Tibial artery (tissue), 4 donors: ENCODE results near the gene TNFSF8.

Source experiments
- DNase-seq, 2 donors: peaks; one replicate each; pipeline ENCODE4 v3.0.0-alpha.2; 2019
- H3K27ac ChIP-seq, 2 donors: fragments of 200-600 bp; sonication (generic) in 1 of 2; 1 replicate in 1 of 2; 2 replicates in 1 of 2; pipeline ENCODE4 v1.5.1; 2018 to 2019; ENCODE audit warnings: mild to moderate bottlenecking in 1 of 2
- H3K27me3 ChIP-seq, 2 donors: fragments of 200-600 bp; sonication (generic) in 1 of 2; one replicate each; pipeline versions ENCODE4 v1.5.1 to v1.6.0; 2016 to 2019
- H3K36me3 ChIP-seq, 3 donors: fragments of 200-600 bp; sonication (generic) in 2 of 3; one replicate each; pipeline ENCODE4 v1.5.1; 2016 to 2019; ENCODE audit warnings: mild to moderate bottlenecking in 2 of 3
- H3K4me1 ChIP-seq, 4 donors: fragments of 200-600 bp; sonication (generic) in 2 of 4; 1 replicate in 3 of 4; 2 replicates in 1 of 4; pipeline ENCODE4 v1.5.1; 2016 to 2019
- H3K4me3 ChIP-seq, 2 donors: fragments of 200-600 bp; sonication (generic) in 1 of 2; 1 replicate in 1 of 2; 2 replicates in 1 of 2; pipeline ENCODE4 v1.5.1; 2018 to 2019; ENCODE audit warnings: mild to moderate bottlenecking in 2 of 2
- H3K9me3 ChIP-seq, 3 donors: fragments of 200-600 bp; sonication (generic) in 1 of 3; one replicate each; pipeline ENCODE4 v1.5.1; 2016 to 2019
- CTCF ChIP-seq, 2 experiments: fragments of 200-600 bp in 1 of 2; fragments of 450-650 bp in 1 of 2; IDR thresholded peaks; one replicate each; pipeline ENCODE4 v1.5.1; 2017 to 2019; ENCODE audit warnings: antibody characterized with exemption in 2 of 2, mild to moderate bottlenecking in 1 of 2, moderate library complexity in 1 of 2
- intact Hi-C: fragments of 100-400 bp; cut with DNase I; formaldehyde crosslinking; loops from one replicate; pipeline ENCODE4 v1.15.0; 2023; ENCODE audit warnings: low total_unique reads

Gene TNFSF8

DNA sequence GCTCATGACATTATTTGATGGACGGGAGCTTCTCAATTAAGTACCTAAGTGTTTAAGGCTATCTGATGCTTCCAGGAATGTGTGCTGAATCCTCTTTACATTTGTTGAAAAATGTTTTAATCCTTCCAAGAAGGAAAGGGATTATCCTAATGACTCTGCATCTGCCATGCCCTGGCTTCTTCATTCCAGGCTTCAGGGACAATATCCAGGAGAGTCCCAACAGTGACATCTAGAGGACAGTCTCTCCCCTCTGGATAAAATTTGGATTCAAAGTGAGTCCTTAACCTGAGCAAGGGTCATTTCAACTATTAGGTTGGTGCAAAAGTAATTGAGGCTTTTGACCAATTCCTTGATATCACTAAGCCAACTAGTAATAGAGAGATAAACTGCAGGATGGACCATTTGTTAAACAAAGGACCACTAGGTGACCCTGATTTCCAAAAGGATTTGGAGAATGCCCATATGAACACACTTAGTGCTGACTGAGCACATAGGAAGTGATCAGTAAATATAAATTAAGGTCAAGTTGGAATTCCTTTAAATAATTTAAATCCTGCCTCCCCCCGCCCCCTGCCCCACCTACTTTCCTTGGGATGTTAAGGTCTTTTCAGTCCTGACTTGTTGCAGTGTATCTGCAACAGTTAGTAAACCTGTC is 19.1 kb downstream of the TNFSF8 start:
- Histone ChIP-seq H3K4me1 (no peaks in the 10 kb centered on the region), H3K27ac (no peak overlapping the region), H3K36me3 (no peaks in the 10 kb centered on the region), H3K27me3 (no peaks in the 10 kb centered on the region), H3K9me3 (no peaks in the 10 kb centered on the region), H3K4me3 (no peak overlapping the region)
- peak; percentile 59 to 61 for TF ChIP-seq CTCF (IDR thresholded peaks at IDR 0.05)
- DNase-seq, result no peak
- intact Hi-C loops, result loop anchor here (5.0 kb wide), 1 partner anchor 174 kb away; no protein-coding TSS in a partner anchor

DNA sequence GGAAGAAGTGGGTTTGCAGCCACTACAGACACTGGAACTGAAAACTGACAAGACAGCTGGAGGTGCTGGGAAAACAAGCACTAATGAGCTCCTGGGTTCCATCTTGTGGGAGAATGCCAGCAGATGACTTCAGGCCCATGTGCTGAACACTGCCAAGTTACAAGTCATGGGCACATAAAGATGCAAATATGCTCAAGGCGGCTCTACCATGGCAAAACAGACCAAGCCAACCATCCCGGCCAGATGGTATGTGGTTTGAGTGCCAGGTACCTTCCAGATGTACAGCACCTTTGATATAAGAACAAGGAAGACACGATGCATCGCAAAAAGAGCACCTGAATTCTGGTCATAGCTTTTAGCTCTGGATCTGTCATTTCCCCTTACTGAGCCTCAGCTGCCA is 19.9 kb downstream of the TNFSF8 start:
- no peaks in the 10 kb centered on the region for H3K9me3 ChIP-seq
- H3K4me3 ChIP-seq, result no peak overlapping the region
- DNase-seq, result no peak
- TF ChIP-seq CTCF (IDR thresholded peaks at IDR 0.05), result no peak
- H3K4me1 ChIP-seq, result no peaks in the 10 kb centered on the region
- H3K27ac ChIP-seq, result no peak overlapping the region
- intact Hi-C loops, result loop anchor here (5.0 kb wide), 1 partner anchor 173 kb away; no protein-coding TSS in a partner anchor
- no peaks in the 10 kb centered on the region for H3K27me3 ChIP-seq
- H3K36me3 ChIP-seq, result no peaks in the 10 kb centered on the region

DNA sequence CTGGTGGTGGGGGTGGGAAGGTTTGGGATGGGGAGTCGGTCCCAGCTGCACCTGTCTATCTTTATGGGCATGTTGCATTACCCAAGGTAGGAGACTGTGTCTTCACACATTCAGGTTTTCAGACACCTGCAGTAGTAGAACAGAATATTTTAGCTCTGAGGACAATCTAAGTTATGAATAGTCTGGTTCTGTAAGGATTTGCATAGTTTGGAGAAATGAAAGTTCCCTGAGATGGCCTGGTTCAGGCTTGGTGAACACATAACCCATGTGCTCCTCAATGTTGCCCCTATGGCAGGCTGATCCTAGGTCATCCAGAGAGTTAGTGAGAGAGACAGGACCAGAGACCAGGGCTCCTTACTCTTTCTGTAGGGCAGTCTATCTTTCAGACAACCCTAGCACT is 20.7 kb downstream of the TNFSF8 start:
- no peak overlapping the region for H3K27ac ChIP-seq
- DNase-seq, result no peak
- no peaks in the 10 kb centered on the region for H3K4me1 ChIP-seq
- no peak overlapping the region for H3K4me3 ChIP-seq
- intact Hi-C loops, result loop anchor here (5.0 kb wide), 2 partner anchors 103 to 172 kb away; no protein-coding TSS in a partner anchor
- TF ChIP-seq CTCF (IDR thresholded peaks at IDR 0.05), result no peak
- H3K9me3 ChIP-seq, result no peaks in the 10 kb centered on the region
- H3K36me3 ChIP-seq, result no peaks in the 10 kb centered on the region
- no peaks in the 10 kb centered on the region for H3K27me3 ChIP-seq

DNA sequence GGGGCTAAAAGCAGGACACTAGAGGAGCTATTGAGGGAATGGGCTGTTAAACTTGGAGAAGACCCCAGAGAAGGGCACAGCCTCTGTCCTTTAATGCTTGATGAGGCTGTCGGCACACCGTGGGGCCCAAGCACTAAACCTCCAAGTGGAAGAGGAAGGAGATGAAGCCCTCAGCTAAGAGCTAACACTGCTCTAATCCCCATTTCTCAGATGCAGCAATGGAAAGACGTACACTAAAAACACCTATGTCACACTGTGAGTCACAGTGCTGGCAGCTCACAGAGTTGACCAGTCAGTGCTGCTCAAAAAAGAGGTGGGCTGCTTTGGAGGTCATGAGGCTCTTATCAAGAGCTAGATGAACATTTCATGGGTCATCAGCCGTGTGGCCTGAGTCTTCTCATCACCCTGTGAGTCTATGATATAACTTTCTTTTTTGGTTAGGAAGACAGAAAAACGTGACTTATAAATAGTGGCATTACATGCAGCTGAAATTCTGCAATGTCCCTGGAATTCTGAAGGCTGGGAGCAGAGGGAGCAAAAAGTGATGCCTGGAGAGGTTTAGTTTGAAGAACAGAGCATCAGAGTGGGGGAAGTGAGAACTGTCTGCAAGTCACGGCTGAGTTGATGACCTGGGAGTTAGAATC is 21.5 kb downstream of the TNFSF8 start:
- no peaks in the 10 kb centered on the region for H3K4me1 ChIP-seq
- no peak for TF ChIP-seq CTCF (IDR thresholded peaks at IDR 0.05)
- H3K4me3 ChIP-seq, result no peak overlapping the region
- H3K36me3 ChIP-seq, result no peaks in the 10 kb centered on the region
- no peak overlapping the region for H3K27ac ChIP-seq
- no peaks in the 10 kb centered on the region for H3K9me3 ChIP-seq
- DNase-seq, result no peak
- no peaks in the 10 kb centered on the region for H3K27me3 ChIP-seq
- intact Hi-C loops, result loop anchor here (5.0 kb wide), 1 partner anchor 103 kb away; no protein-coding TSS in a partner anchor

DNA sequence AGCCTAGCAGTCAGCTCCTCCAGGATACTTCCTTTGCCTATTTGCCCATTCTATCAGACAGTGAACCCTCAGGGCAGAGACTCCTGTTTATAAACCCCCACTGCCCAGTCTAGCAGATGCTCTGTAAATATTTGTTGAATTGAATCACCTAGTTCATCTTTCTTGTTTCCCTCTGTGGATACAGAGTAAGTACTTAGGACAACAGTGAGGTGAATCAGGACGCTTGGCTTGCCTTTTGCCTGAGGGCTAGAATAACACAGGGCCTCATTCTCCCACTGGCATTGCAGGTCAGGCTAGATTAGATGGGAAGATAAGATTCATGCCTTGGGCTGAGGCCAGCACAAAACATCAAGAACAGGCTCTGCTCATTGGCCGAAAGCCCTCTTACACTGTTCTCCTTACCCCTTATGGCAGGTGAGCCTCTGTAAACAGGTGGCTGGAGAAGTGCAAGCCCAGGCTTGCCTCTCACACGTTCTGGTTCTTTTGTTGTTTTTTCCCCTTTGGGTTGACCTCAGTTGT is 22.2 kb downstream of the TNFSF8 start:
- Histone ChIP-seq H3K4me1 (no peaks in the 10 kb centered on the region), H3K27ac (no peak overlapping the region), H3K36me3 (no peaks in the 10 kb centered on the region), H3K9me3 (no peaks in the 10 kb centered on the region), H3K27me3 (no peaks in the 10 kb centered on the region), H3K4me3 (no peak overlapping the region)
- no peak for DNase-seq
- TF ChIP-seq CTCF (IDR thresholded peaks at IDR 0.05), result no peak
- intact Hi-C loops, result loop anchor here (5.0 kb wide), 1 partner anchor 104 kb away; no protein-coding TSS in a partner anchor
